HG02623 (cell line): ENCODE measurements around the gene BABAM2.
"Not testable (repeated sequence)": the region's sequence is repeated elsewhere in the genome, so short reads cannot be mapped to it uniquely, and the experiment has no call there.

ENCODE experiments used
- ATAC-seq: cut with Tn5 transposase; IDR thresholded peaks from one replicate; pipeline ENCODE4 v1.9.1; 2021; ENCODE audit warnings: moderate library complexity; ENCODE audit not compliant: unreplicated experiment

BABAM2 gene

GRCh38 chr2:27972311-27972710, 81.8 kb downstream of the BABAM2 start:
- no peak for ATAC-seq

GRCh38 chr2:27973592-27973991, 83.1 kb downstream of the BABAM2 start:
- ATAC-seq: no peak

- ATAC-seq: no peak
Observed at GRCh38 chr2:27976308-27976707, 85.8 kb downstream of the BABAM2 start.

- ATAC-seq: no peak
Observed at GRCh38 chr2:27977731-27978312, 87.3 kb downstream of the BABAM2 start.

- ATAC-seq: not testable (repeated sequence)
Observed at GRCh38 chr2:27978761-27979160, 88.2 kb downstream of the BABAM2 start.

- ATAC-seq: no peak
Observed at GRCh38 chr2:27980242-27980641, 89.7 kb downstream of the BABAM2 start.

GRCh38 chr2:27984153-27984552, 93.6 kb downstream of the BABAM2 start:
- no peak for ATAC-seq

GRCh38 chr2:27988306-27988705, 97.8 kb downstream of the BABAM2 start:
- no peak for ATAC-seq

- no peak for ATAC-seq
Observed at GRCh38 chr2:27988718-27989117, 98.2 kb downstream of the BABAM2 start.

- ATAC-seq: no peak
Observed at GRCh38 chr2:27989149-27989548, 98.6 kb downstream of the BABAM2 start.

- ATAC-seq: no peak
Observed at GRCh38 chr2:27990030-27990590, 99.6 kb downstream of the BABAM2 start.

- ATAC-seq: no peak
Observed at GRCh38 chr2:27991146-27991545, 100.6 kb downstream of the BABAM2 start.

- ATAC-seq: no peak
Observed at GRCh38 chr2:27992787-27993401, 102.4 kb downstream of the BABAM2 start.

- ATAC-seq: no peak
Observed at GRCh38 chr2:27993402-27993787, 102.9 kb downstream of the BABAM2 start.

- no peak for ATAC-seq
Observed at GRCh38 chr2:27993950-27994728, 103.6 kb downstream of the BABAM2 start.

- no peak for ATAC-seq
Observed at GRCh38 chr2:27996156-27996922, 105.8 kb downstream of the BABAM2 start.

GRCh38 chr2:28000287-28000686, 109.8 kb downstream of the BABAM2 start:
- no peak for ATAC-seq

GRCh38 chr2:28002181-28002580, 111.7 kb downstream of the BABAM2 start:
- no peak for ATAC-seq

- no peak for ATAC-seq
Observed at GRCh38 chr2:28004086-28004485, 113.6 kb downstream of the BABAM2 start.

GRCh38 chr2:28009732-28010131, 119.2 kb downstream of the BABAM2 start:
- no peak for ATAC-seq

GRCh38 chr2:28011322-28011737, 120.8 kb downstream of the BABAM2 start:
- no peak for ATAC-seq
